ENCODE measurements around the gene PDZD2. TPM values are rescaled to one million over a fixed set of nuclear protein-coding genes. Genes with fewer than 3 reads are reported as not detected.
"Not testable (repeated sequence)": the region's sequence is repeated elsewhere in the genome, so short reads cannot be mapped to it uniquely, and the experiment has no call there.

PDZD2 gene
- total RNA-seq, 4 donors from 2014 or later: 13.7 to 26.7 (median 24.1) TPM

DNA sequence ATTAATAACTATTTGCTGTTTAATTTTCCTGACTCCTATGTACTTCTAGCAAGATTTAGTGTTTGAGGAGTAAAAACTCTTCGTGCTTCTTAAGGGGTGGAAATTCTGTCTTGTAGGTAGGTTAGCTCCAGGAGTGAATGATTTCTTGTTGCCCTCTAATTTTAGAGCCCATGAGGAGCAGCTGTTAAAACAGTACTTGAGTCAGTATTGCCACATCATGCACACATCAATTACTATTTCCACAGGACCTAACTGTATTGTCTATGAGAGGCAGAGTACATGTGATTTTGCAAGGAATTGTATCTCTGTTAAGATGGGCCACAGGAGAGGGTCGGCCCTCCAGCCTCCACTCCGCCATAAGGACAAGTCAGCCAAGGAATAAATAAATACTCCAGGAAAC is 91.2 kb downstream of the PDZD2 start:
- 78 to 91% methylated on average over 3 of the region's 3 CpGs for WGBS, 2 donors
- TF ChIP-seq POLR2A (IDR thresholded peaks at IDR 0.05): no peak
- TF ChIP-seq, protein P1, sequence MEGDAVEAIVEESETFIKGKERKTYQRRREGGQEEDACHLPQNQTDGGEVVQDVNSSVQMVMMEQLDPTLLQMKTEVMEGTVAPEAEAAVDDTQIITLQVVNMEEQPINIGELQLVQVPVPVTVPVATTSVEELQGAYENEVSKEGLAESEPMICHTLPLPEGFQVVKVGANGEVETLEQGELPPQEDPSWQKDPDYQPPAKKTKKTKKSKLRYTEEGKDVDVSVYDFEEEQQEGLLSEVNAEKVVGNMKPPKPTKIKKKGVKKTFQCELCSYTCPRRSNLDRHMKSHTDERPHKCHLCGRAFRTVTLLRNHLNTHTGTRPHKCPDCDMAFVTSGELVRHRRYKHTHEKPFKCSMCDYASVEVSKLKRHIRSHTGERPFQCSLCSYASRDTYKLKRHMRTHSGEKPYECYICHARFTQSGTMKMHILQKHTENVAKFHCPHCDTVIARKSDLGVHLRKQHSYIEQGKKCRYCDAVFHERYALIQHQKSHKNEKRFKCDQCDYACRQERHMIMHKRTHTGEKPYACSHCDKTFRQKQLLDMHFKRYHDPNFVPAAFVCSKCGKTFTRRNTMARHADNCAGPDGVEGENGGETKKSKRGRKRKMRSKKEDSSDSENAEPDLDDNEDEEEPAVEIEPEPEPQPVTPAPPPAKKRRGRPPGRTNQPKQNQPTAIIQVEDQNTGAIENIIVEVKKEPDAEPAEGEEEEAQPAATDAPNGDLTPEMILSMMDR (IDR thresholded peaks at IDR 0.05): no peak
- intact Hi-C loops (cut with DNase I): no loop called here

DNA sequence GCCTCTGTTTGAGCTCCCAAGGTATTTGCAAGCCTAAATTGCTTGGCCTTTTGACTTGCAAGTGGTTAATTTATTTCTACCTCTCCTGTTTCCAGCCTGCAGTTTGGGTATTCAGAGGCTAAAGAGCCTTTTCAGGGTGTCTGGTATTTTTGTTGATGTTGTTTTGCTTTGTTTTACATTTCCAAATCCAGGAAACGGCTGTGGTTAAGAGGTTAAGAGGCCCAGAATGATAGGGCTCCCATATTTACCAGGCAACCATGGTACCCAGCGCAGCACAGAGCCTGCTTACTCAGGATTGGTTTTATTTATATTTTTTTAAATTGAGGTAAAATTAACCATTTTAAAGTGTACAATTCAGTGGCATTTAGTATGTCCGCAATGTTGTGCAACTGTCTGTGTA is 92.1 kb downstream of the PDZD2 start:
- DNase-seq: no peak
- intact Hi-C loops (cut with DNase I): no loop called here
- 68 to 81% methylated on average over 3 of the region's 3 CpGs for WGBS, 2 donors

More for the DNA sequence above, 91.2 kb downstream of the PDZD2 start:
- no peaks in the 10 kb centered on the region for H3K4me1 ChIP-seq
- no peak overlapping the region for H3K4me3 ChIP-seq
- no peaks in the 10 kb centered on the region for H3K9me3 ChIP-seq
- no peaks in the 10 kb centered on the region for H3K36me3 ChIP-seq
- no peak for DNase-seq
- no peak overlapping the region for H3K27ac ChIP-seq
- H3K27me3 ChIP-seq: no peaks in the 10 kb centered on the region

GRCh38 chr5:31731710-31732301 is 92.9 kb downstream of the PDZD2 start:
- intact Hi-C loops (cut with DNase I): no loop called here
- no peak for DNase-seq
- WGBS, 2 donors: 89 to 92% methylated on average over 3 of the region's 3 CpGs

More for the DNA sequence above, 92.1 kb downstream of the PDZD2 start:
- no peaks in the 10 kb centered on the region for H3K4me1 ChIP-seq
- H3K27me3 ChIP-seq: no peaks in the 10 kb centered on the region
- H3K36me3 ChIP-seq: no peaks in the 10 kb centered on the region
- TF ChIP-seq, protein P1 (IDR thresholded peaks at IDR 0.05): no peak
- TF ChIP-seq POLR2A (IDR thresholded peaks at IDR 0.05): no peak
- no peak overlapping the region for H3K27ac ChIP-seq
- H3K4me3 ChIP-seq: no peak overlapping the region
- H3K9me3 ChIP-seq: no peaks in the 10 kb centered on the region

DNA sequence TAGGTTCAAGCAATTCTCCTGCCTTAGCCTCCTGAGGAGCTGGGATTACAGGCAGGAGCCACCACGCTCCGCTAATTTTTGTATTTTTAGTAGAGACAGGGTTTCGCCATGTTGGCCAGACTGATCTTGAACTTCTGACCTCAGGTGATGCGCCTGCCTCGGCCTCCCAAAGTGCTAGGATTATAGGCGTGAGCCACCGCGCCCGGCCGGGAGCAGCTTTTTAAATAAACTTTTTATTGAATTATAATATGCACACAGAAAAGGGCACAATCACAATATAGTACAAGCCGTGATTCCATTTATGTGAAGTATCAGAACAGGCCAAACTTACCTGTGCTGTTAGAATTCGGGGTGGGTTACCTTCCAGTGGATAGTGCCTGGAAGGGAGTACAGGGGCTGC is 93.9 kb downstream of the PDZD2 start:
- H3K27ac ChIP-seq; H3K4me3 ChIP-seq; H3K36me3 ChIP-seq; H3K4me1 ChIP-seq; DNase-seq; intact Hi-C loops (cut with DNase I); H3K27me3 ChIP-seq; H3K9me3 ChIP-seq: not testable (repeated sequence)
- WGBS, 2 donors: 92 to 93% methylated on average over 12 of the region's 12 CpGs

More at GRCh38 chr5:31731710-31732301, 92.9 kb downstream of the PDZD2 start:
- no peaks in the 10 kb centered on the region for H3K36me3 ChIP-seq
- no peak for TF ChIP-seq POLR2A (IDR thresholded peaks at IDR 0.05)
- TF ChIP-seq, protein P1 (IDR thresholded peaks at IDR 0.05): no peak
- H3K4me1 ChIP-seq: no peaks in the 10 kb centered on the region
- H3K4me3 ChIP-seq: no peak overlapping the region
- no peaks in the 10 kb centered on the region for H3K9me3 ChIP-seq
- no peaks in the 10 kb centered on the region for H3K27me3 ChIP-seq
- no peak overlapping the region for H3K27ac ChIP-seq

- H3K27ac ChIP-seq: no peak overlapping the region
- 49 to 57% methylated on average over 10 to 11 of the region's 11 CpGs for WGBS, 2 donors
- no peaks in the 10 kb centered on the region for H3K9me3 ChIP-seq
- no peaks in the 10 kb centered on the region for H3K36me3 ChIP-seq
- no peak for DNase-seq
- no peaks in the 10 kb centered on the region for H3K27me3 ChIP-seq
- intact Hi-C loops (cut with DNase I): no loop called here
- no peak overlapping the region for H3K4me3 ChIP-seq
- no peaks in the 10 kb centered on the region for H3K4me1 ChIP-seq
- TF ChIP-seq, protein P1 (IDR thresholded peaks at IDR 0.05): no peak
- TF ChIP-seq POLR2A (IDR thresholded peaks at IDR 0.05): no peak
Observed at GRCh38 chr5:31733371-31733770, 94.4 kb downstream of the PDZD2 start.

GRCh38 chr5:31736127-31736526 is 97.2 kb downstream of the PDZD2 start:
- Histone ChIP-seq H3K9me3 (no peaks in the 10 kb centered on the region), H3K27me3 (no peaks in the 10 kb centered on the region), H3K4me1 (no peaks in the 10 kb centered on the region), H3K36me3 (no peaks in the 10 kb centered on the region), H3K4me3 (no peak overlapping the region), H3K27ac (no peak overlapping the region)
- no peak for DNase-seq
- no peak for TF ChIP-seq POLR2A (IDR thresholded peaks at IDR 0.05)
- TF ChIP-seq, protein P1 (IDR thresholded peaks at IDR 0.05): no peak
- intact Hi-C loops (cut with DNase I): no loop called here
- 84 to 86% methylated on average over 6 of the region's 6 CpGs for WGBS, 2 donors
